HL-60 (cell line): ENCODE measurements around the gene PHF14.

ENCODE experiments used
- CTCF ChIP-seq: IDR thresholded peaks from one replicate; pipeline ENCODE4 v1.5.1; 2011; ENCODE audit warnings: low read length, control low read depth, inconsistent platforms; ENCODE audit not compliant: insufficient read depth
- GABPA ChIP-seq: IDR thresholded peaks from 2 replicates; pipeline ENCODE4 v1.6.1; 2012; ENCODE audit warnings: low read depth
- POLR2AphosphoS5 ChIP-seq: IDR thresholded peaks from 2 replicates; pipeline ENCODE4 v1.6.1; 2012; ENCODE audit warnings: low read depth
- REST ChIP-seq: IDR thresholded peaks from 2 replicates; pipeline ENCODE4 v1.6.1; 2012; ENCODE audit warnings: low read depth; ENCODE audit not compliant: insufficient replicate concordance
- SPI1 ChIP-seq: IDR thresholded peaks from 2 replicates; pipeline ENCODE4 v1.6.1; 2012; ENCODE audit warnings: low read depth, mild to moderate bottlenecking, borderline replicate concordance

GRCh38 chr7:11194492-11194891, 220.8 kb downstream of the PHF14 start:
- TF ChIP-seq CTCF (no peak), POLR2AphosphoS5 (no peak), GABPA (no peak), REST (no peak), SPI1 (no peak)
